PC-9 (cell line): ENCODE data around the gene RTKN2.

Experiments
- CTCF ChIP-seq: fragments of 200-600 bp; sonication (generic); conservative IDR thresholded peaks from 2 replicates; pipeline ENCODE4 v1.6.1; 2017; ENCODE audit warnings: mixed run types, antibody characterized with exemption, mild to moderate bottlenecking, moderate library complexity
- EZH2 ChIP-seq: fragments of 200-600 bp; sonication (generic); IDR thresholded peaks from 2 replicates; pipeline ENCODE4 v1.8.0; 2017; ENCODE audit warnings: antibody characterized with exemption, low read depth

- TF ChIP-seq CTCF (no peak), EZH2 (no peak)
Observed at GRCh38 chr10:62277971-62278370, 9.3 kb upstream of the RTKN2 start.
